Fibroblast of skin of left biceps (primary cell): Measurements from ENCODE around the gene RITA1.
A peak's percentile ranks its signal among the peaks of the same experiment; 100 is the strongest.

Experiments used
- DNase-seq, 2 experiments: peaks; one replicate each; pipeline ENCODE4 v3.0.0-alpha.2; 2013; ENCODE audit warnings: low read depth in 2 of 2

RITA1 gene

GRCh38 chr12:113152835-113153814 is 32.4 kb upstream of the RITA1 start:
- DNase-seq: peak in 1 of 2 experiments; percentile 15

GRCh38 chr12:113154351-113154973 is 31.1 kb upstream of the RITA1 start:
- no peak for DNase-seq

GRCh38 chr12:113155060-113155459 is 30.5 kb upstream of the RITA1 start:
- DNase-seq: no peak

- DNase-seq: no peak
Observed at GRCh38 chr12:113155646-113156045, 29.9 kb upstream of the RITA1 start.

GRCh38 chr12:113157218-113157859 is 28.2 kb upstream of the RITA1 start:
- DNase-seq: no peak

GRCh38 chr12:113158439-113159203 is 26.9 kb upstream of the RITA1 start:
- no peak for DNase-seq

- no peak for DNase-seq
Observed at GRCh38 chr12:113159937-113160336, 25.6 kb upstream of the RITA1 start.

- no peak for DNase-seq
Observed at GRCh38 chr12:113161415-113162016, 24.0 kb upstream of the RITA1 start.

GRCh38 chr12:113162102-113163029 is 23.2 kb upstream of the RITA1 start:
- no peak for DNase-seq

GRCh38 chr12:113163030-113163360 is 22.5 kb upstream of the RITA1 start:
- DNase-seq: no peak

GRCh38 chr12:113164014-113164413 is 21.5 kb upstream of the RITA1 start:
- DNase-seq: no peak

- DNase-seq: no peak
Observed at GRCh38 chr12:113165521-113166450, 19.7 kb upstream of the RITA1 start.

- DNase-seq: no peak
Observed at GRCh38 chr12:113167868-113168267, 17.7 kb upstream of the RITA1 start.

GRCh38 chr12:113169697-113170096 is 15.8 kb upstream of the RITA1 start:
- DNase-seq: no peak

- no peak for DNase-seq
Observed at GRCh38 chr12:113170457-113170856, 15.1 kb upstream of the RITA1 start.

- no peak for DNase-seq
Observed at GRCh38 chr12:113170926-113171325, 14.6 kb upstream of the RITA1 start.

- no peak for DNase-seq
Observed at GRCh38 chr12:113171543-113171942, 14.0 kb upstream of the RITA1 start.

GRCh38 chr12:113172185-113172584 is 13.3 kb upstream of the RITA1 start:
- no peak for DNase-seq

- no peak for DNase-seq
Observed at GRCh38 chr12:113173081-113173698, 12.3 kb upstream of the RITA1 start.
